ENCODE measurements around the gene ART3. TPM values are rescaled to one million over a fixed set of nuclear protein-coding genes. Genes with fewer than 3 reads are reported as not detected.
"Not testable (repeated sequence)": the region's sequence is repeated elsewhere in the genome, so short reads cannot be mapped to it uniquely, and the experiment has no call there.

The ART3 gene
- total RNA-seq, 1 experiment from 2014 or later: not detected

DNA sequence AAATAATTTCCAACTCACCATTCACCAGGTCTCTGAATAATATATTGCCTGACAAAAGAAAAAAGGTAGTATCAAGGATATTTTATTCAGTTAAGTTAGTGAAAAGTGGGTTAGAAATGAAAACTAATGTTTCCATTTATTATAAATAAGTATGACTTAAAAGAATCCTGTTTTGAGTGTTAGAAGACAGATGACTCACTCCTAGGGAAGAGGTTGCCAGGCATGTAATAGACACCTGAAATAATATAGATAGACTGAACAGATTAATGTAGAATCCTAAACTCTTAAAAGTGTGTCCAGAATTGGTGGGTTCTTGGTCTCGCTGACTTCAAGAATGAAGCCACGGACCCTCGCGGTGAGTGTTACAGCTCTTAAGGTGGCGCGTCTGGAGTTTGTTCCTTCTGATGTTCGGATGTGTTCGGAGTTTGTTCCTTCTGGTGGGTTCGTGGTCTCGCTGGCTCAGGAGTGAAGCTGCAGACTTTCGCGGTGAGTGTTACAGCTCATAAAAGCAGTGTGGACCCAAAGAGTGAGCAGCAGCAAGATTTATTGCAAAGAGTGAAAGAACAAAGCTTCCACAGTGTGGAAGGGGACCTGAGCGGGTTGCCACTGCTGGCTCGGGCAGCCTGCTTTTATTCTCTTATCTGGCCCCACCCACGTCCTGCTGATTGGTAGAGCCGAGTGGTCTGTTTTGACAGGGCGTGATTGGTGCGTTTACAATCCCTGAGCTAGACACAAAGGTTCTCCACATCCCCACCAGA lies 32.1 kb upstream of the ART3 start:
- H3K4me3 ChIP-seq (ENCODE audit: low read depth in 2 of 2, low read length in 2 of 2); intact Hi-C loops (cut with micrococcal nuclease; ENCODE audit: unreplicated experiment); H3K9me3 ChIP-seq (ENCODE audit: control insufficient read depth, insufficient read depth, low read depth, low read length); POLR2A ChIA-PET; DNase-seq (ENCODE audit: low read depth, low spot score); BruUV-seq (replicated peaks); H3K36me3 ChIP-seq (ENCODE audit: control insufficient read depth, insufficient read depth, low read length); H3K27me3 ChIP-seq (ENCODE audit: control insufficient read depth, insufficient read depth, low read length); CTCF ChIA-PET; H3K4me1 ChIP-seq (ENCODE audit: control insufficient read depth, insufficient read depth, low read length); in situ Hi-C loops (cut with HindIII; ENCODE audit: low pct_unique_long_range_greater_than_20kb, low sequenced_read_pairs); ATAC-seq; H3K27ac ChIP-seq (ENCODE audit: low read length): not testable (repeated sequence)

DNA sequence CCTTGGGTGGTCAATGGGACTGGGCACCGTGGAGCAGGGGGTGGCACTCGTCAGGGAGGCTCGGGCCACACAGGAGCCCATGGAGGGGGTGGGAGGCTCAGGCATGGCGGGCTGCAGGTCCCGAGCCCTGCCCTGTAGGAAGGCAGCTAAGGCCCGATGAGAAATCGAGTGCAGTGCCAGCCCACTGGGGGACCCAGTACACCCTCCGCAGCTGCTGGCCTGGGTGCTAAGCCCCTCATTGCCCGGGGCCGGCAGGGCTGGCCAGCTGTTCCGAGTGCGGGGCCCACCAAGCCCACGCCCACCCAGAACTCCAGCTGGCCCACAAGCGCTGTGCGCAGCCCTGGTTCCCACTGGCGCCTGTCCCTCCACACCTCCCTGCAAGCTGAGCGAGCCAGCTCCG lies 31.2 kb upstream of the ART3 start:
- CTCF ChIA-PET; H3K4me1 ChIP-seq (ENCODE audit: control insufficient read depth, insufficient read depth, low read length); intact Hi-C loops (cut with micrococcal nuclease; ENCODE audit: unreplicated experiment); H3K27ac ChIP-seq (ENCODE audit: low read length); H3K27me3 ChIP-seq (ENCODE audit: control insufficient read depth, insufficient read depth, low read length); in situ Hi-C loops (cut with HindIII; ENCODE audit: low pct_unique_long_range_greater_than_20kb, low sequenced_read_pairs); DNase-seq (ENCODE audit: low read depth, low spot score); ATAC-seq; H3K36me3 ChIP-seq (ENCODE audit: control insufficient read depth, insufficient read depth, low read length); BruUV-seq (replicated peaks); H3K4me3 ChIP-seq (ENCODE audit: low read depth in 2 of 2, low read length in 2 of 2); H3K9me3 ChIP-seq (ENCODE audit: control insufficient read depth, insufficient read depth, low read depth, low read length); POLR2A ChIA-PET: not testable (repeated sequence)

DNA sequence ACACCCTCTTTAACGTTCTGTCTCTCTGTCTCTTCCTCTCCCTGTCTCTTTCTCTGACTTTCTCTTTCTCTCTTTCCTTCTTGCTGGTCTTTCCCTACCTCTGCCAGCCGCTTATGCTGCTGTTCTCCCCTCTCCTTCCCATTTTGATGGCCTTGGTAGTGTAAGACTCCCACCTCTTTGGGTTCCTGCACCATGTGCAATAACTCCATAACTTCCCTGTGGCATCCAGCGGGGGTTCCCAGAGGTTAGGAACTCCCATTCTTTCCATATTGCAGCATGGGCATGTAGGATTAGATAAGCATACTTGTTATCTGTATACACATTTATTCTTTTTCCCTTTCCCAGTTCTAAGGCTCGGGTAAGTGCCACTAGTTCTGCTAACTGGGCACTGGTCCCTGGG lies 29.8 kb upstream of the ART3 start:
- intact Hi-C loops (cut with micrococcal nuclease; ENCODE audit: unreplicated experiment); BruUV-seq (replicated peaks); H3K4me3 ChIP-seq (ENCODE audit: low read depth in 2 of 2, low read length in 2 of 2); DNase-seq (ENCODE audit: low read depth, low spot score); ATAC-seq; CTCF ChIA-PET; H3K4me1 ChIP-seq (ENCODE audit: control insufficient read depth, insufficient read depth, low read length); H3K36me3 ChIP-seq (ENCODE audit: control insufficient read depth, insufficient read depth, low read length); POLR2A ChIA-PET; H3K27me3 ChIP-seq (ENCODE audit: control insufficient read depth, insufficient read depth, low read length); H3K27ac ChIP-seq (ENCODE audit: low read length); H3K9me3 ChIP-seq (ENCODE audit: control insufficient read depth, insufficient read depth, low read depth, low read length); in situ Hi-C loops (cut with HindIII; ENCODE audit: low pct_unique_long_range_greater_than_20kb, low sequenced_read_pairs): not testable (repeated sequence)

DNA sequence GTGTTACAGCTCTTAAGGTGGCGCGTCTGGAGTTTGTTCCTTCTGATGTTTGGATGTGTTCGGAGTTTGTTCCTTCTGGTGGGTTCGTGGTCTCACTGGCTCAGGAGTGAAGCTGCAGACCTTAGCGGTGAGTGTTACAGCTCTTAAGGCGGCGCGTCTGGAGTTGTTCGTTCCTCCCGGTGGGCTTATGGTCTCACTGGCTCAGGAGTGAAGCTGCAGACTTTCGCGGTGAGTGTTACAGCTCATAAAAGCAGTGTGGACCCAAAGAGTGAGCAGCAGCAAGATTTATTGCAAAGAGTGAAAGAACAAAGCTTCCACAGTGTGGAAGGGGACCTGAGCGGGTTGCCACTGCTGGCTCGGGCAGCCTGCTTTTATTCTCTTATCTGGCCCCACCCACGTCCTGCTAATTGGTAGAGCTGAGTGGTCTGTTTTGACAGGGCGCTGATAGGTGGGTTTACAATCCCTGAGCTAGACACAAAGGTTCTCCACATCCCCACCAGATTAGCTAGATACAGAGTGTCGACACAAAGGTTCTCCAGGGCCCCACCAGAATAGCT lies 24.6 kb upstream of the ART3 start:
- CTCF ChIA-PET; POLR2A ChIA-PET; H3K4me3 ChIP-seq (ENCODE audit: low read depth in 2 of 2, low read length in 2 of 2); DNase-seq (ENCODE audit: low read depth, low spot score); H3K27me3 ChIP-seq (ENCODE audit: control insufficient read depth, insufficient read depth, low read length); in situ Hi-C loops (cut with HindIII; ENCODE audit: low pct_unique_long_range_greater_than_20kb, low sequenced_read_pairs); intact Hi-C loops (cut with micrococcal nuclease; ENCODE audit: unreplicated experiment); BruUV-seq (replicated peaks); H3K9me3 ChIP-seq (ENCODE audit: control insufficient read depth, insufficient read depth, low read depth, low read length); ATAC-seq; H3K36me3 ChIP-seq (ENCODE audit: control insufficient read depth, insufficient read depth, low read length); H3K27ac ChIP-seq (ENCODE audit: low read length); H3K4me1 ChIP-seq (ENCODE audit: control insufficient read depth, insufficient read depth, low read length): not testable (repeated sequence)

DNA sequence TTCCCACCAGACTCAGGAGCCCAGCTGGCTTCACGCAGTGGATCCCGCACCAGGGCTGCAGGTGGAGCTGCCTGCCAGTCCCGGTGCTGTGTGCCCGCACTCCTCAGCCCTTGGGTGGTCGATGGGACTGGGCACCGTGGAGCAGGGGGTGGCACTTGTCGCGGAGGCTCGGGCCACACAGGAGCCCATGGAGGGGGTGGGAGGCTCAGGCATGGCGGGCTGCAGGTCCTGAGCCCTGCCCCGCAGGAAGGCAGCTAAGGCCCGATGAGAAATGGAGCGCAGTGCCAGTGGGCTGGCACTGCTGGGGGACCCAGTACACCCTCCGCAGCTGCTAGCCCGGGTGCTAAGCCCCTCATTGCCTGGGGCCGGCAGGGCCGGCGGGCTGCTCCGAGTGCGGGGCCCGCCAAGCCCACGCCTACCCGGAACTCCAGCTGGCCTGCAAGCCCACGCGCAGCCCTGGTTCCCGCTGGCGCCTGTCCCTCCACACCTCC lies 23.9 kb upstream of the ART3 start:
- H3K27me3 ChIP-seq (ENCODE audit: control insufficient read depth, insufficient read depth, low read length); intact Hi-C loops (cut with micrococcal nuclease; ENCODE audit: unreplicated experiment); CTCF ChIA-PET; BruUV-seq (replicated peaks); H3K4me1 ChIP-seq (ENCODE audit: control insufficient read depth, insufficient read depth, low read length); in situ Hi-C loops (cut with HindIII; ENCODE audit: low pct_unique_long_range_greater_than_20kb, low sequenced_read_pairs); H3K27ac ChIP-seq (ENCODE audit: low read length); H3K4me3 ChIP-seq (ENCODE audit: low read depth in 2 of 2, low read length in 2 of 2); H3K9me3 ChIP-seq (ENCODE audit: control insufficient read depth, insufficient read depth, low read depth, low read length); H3K36me3 ChIP-seq (ENCODE audit: control insufficient read depth, insufficient read depth, low read length); POLR2A ChIA-PET; DNase-seq (ENCODE audit: low read depth, low spot score); ATAC-seq: not testable (repeated sequence)

Measured in Panc1 (cell line).